Stimulated activated CD4-positive, alpha-beta T cell treated with anti-CD3 and anti-CD28 coated beads, Interleukin-2, amount 100 ng/mL, for 4 hours (primary cell): Measurements from ENCODE around the gene UPB1.
"Not testable (repeated sequence)": the region's sequence is repeated elsewhere in the genome, so short reads cannot be mapped to it uniquely, and the experiment has no call there.

ENCODE experiments used
- DNase-seq: peaks from one replicate; pipeline ENCODE4 v3.0.0-alpha.2; 2020; ENCODE audit warnings: low read depth

Gene UPB1

GRCh38 chr22:24532075-24532474 lies 36.9 kb downstream of the UPB1 start:
- no peak for DNase-seq

- DNase-seq = no peak
Measured at GRCh38 chr22:24535348-24535747, 40.2 kb downstream of the UPB1 start.

- no peak for DNase-seq
Measured at GRCh38 chr22:24536089-24536488, 41.0 kb downstream of the UPB1 start.

- DNase-seq = no peak
Measured at GRCh38 chr22:24540470-24540869, 45.3 kb downstream of the UPB1 start.

- DNase-seq = no peak
Measured at GRCh38 chr22:24541681-24542515, 46.8 kb downstream of the UPB1 start.

GRCh38 chr22:24542641-24543040 lies 47.5 kb downstream of the UPB1 start:
- DNase-seq = no peak

GRCh38 chr22:24543185-24543601 lies 48.1 kb downstream of the UPB1 start:
- DNase-seq = no peak

GRCh38 chr22:24543679-24544243 lies 48.6 kb downstream of the UPB1 start:
- DNase-seq = no peak

GRCh38 chr22:24548812-24549211 lies 53.7 kb downstream of the UPB1 start:
- DNase-seq = no peak

GRCh38 chr22:24550028-24550901 lies 55.1 kb downstream of the UPB1 start:
- DNase-seq = no peak

GRCh38 chr22:24550902-24551435 lies 55.8 kb downstream of the UPB1 start:
- no peak for DNase-seq

- not testable (repeated sequence) for DNase-seq
Measured at GRCh38 chr22:24552503-24553286, 57.6 kb downstream of the UPB1 start.

- DNase-seq = no peak
Measured at GRCh38 chr22:24553597-24554312, 58.6 kb downstream of the UPB1 start.

GRCh38 chr22:24554313-24555164 lies 59.4 kb downstream of the UPB1 start, which contains the start of gene GUCD1:
GUCD1 (minus strand) TSS chr22:24555138; CDS start chr22:24554991, 147 bp downstream.
- peak; percentile 6 for DNase-seq

- DNase-seq = peak; percentile 100
Measured at GRCh38 chr22:24555165-24556039, 60.3 kb downstream of the UPB1 start, which contains the start of gene SNRPD3. SNRPD3 (plus strand) TSS chr22:24555999; CDS start chr22:24557675, 1,676 bp downstream.

- DNase-seq = no peak
Measured at GRCh38 chr22:24559471-24559870, 64.3 kb downstream of the UPB1 start.

- no peak for DNase-seq
Measured at GRCh38 chr22:24563246-24563645, 68.1 kb downstream of the UPB1 start.

- no peak for DNase-seq
Measured at GRCh38 chr22:24564376-24565058, 69.4 kb downstream of the UPB1 start.
